Mesothelial cell of epicardium (in vitro differentiated cells): ENCODE results near the gene PKNOX2. TPM values are rescaled to one million over a fixed set of nuclear protein-coding genes. Genes with fewer than 3 reads are reported as not detected.

Source experiments
- DNase-seq, 2 experiments: peaks; one replicate each; pipeline ENCODE4 v3.0.0; 2021; ENCODE audit warnings: low spot score in 2 of 2; ENCODE audit not compliant: unreplicated experiment in 2 of 2
- H3K27ac Mint-ChIP-seq: 2 replicates; pipeline ENCODE4 v1.8.0; 2021; ENCODE audit warnings: mixed read lengths
- H3K27me3 Mint-ChIP-seq: 2 replicates; pipeline ENCODE4 v1.8.0; 2021; ENCODE audit warnings: low read depth, mixed read lengths
- H3K36me3 Mint-ChIP-seq: 2 replicates; pipeline ENCODE4 v1.8.0; 2021; ENCODE audit warnings: mixed read lengths
- H3K4me1 Mint-ChIP-seq: 2 replicates; pipeline ENCODE4 v1.8.0; 2021; ENCODE audit warnings: mixed read lengths
- H3K4me3 Mint-ChIP-seq: 2 replicates; pipeline ENCODE4 v1.8.0; 2021; ENCODE audit warnings: mild to moderate bottlenecking, moderate library complexity, mixed read lengths
- H3K9me3 Mint-ChIP-seq: 2 replicates; pipeline ENCODE4 v1.8.0; 2021; ENCODE audit warnings: mixed read lengths
- CTCF ChIP-seq: fragments of 200-600 bp; sonication (generic); IDR thresholded peaks from one replicate; pipeline ENCODE4 v1.5.0; 2021; ENCODE audit warnings: antibody characterized with exemption; ENCODE audit not compliant: unreplicated experiment
- total RNA-seq: library from RNA; stranded (reverse); gene quantifications from 3 replicates; pipeline ENCODE4 v1.2.1, GENCODE V29; 2021

PKNOX2 gene
- total RNA-seq, 1 donor from 2014 or later = 22.2 TPM

- no peak for DNase-seq
- no peak overlapping the region for H3K4me3 Mint-ChIP-seq
- no peak overlapping the region for H3K27ac Mint-ChIP-seq
- no peaks in the 10 kb centered on the region for H3K9me3 Mint-ChIP-seq
- H3K36me3 Mint-ChIP-seq = peaks cover 11% of the 10 kb centered on the region
- peaks cover 4% of the 10 kb centered on the region for H3K4me1 Mint-ChIP-seq
- no peaks in the 10 kb centered on the region for H3K27me3 Mint-ChIP-seq
- no peak for TF ChIP-seq CTCF
Observed at GRCh38 chr11:125364121-125364826, 199.7 kb downstream of the PKNOX2 start.

DNA sequence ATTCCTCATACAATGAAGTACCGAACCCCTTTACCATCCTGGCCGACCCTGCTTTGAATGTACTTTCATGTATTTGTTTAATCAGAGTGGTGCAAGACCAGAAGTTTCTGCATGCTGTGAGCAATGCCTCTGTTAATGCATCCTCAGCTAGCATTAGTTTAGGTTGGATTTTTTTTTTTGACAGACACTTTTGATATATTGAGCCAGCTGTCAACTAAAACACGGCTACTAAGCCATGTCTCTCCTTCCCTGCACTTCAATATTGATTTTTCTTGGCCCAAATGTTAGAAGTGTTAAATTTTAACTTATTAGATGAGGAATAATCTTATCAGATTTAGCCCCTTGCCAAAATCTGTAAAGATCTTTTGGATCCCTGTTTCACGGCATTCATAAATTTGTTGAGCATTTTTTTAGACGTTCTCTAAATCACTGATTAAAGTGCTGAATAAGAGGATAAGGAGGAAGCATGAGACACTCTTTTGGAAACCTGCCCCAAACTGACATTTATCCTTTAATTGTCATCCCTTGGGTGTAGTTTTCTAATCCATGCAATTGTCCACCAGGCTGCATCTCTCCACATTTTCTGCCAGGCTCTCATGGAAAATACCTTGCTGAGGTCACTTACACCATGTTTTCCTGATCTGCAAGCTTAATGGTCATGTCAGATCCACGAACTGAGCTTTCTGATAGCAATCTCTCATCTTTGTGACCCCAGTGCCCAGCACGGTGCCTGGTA is 200.8 kb downstream of the PKNOX2 start:
- H3K36me3 Mint-ChIP-seq = peaks cover 11% of the 10 kb centered on the region
- no peak for DNase-seq
- peaks cover 4% of the 10 kb centered on the region for H3K4me1 Mint-ChIP-seq
- H3K4me3 Mint-ChIP-seq = no peak overlapping the region
- H3K27me3 Mint-ChIP-seq = peaks cover under 1% of the 10 kb centered on the region
- no peaks in the 10 kb centered on the region for H3K9me3 Mint-ChIP-seq
- no peak for TF ChIP-seq CTCF
- H3K27ac Mint-ChIP-seq = no peak overlapping the region

GRCh38 chr11:125367710-125368109 is 203.2 kb downstream of the PKNOX2 start:
- Mint-ChIP-seq H3K27ac (no peak overlapping the region), H3K4me1 (peaks cover 26% of the 10 kb centered on the region), H3K36me3 (peaks cover 5% of the 10 kb centered on the region), H3K27me3 (peaks cover 5% of the 10 kb centered on the region), H3K4me3 (no peak overlapping the region), H3K9me3 (no peaks in the 10 kb centered on the region)
- DNase-seq = no peak
- TF ChIP-seq CTCF = no peak

GRCh38 chr11:125368757-125369156 is 204.2 kb downstream of the PKNOX2 start:
- Mint-ChIP-seq H3K9me3 (no peaks in the 10 kb centered on the region), H3K27me3 (peaks cover 5% of the 10 kb centered on the region), H3K4me1 (peaks cover 32% of the 10 kb centered on the region), H3K36me3 (peaks cover 5% of the 10 kb centered on the region), H3K4me3 (no peak overlapping the region), H3K27ac (no peak overlapping the region)
- no peak for DNase-seq
- TF ChIP-seq CTCF = no peak

- peaks cover 5% of the 10 kb centered on the region for H3K36me3 Mint-ChIP-seq
- H3K4me3 Mint-ChIP-seq = no peak overlapping the region
- TF ChIP-seq CTCF = no peak
- no peak overlapping the region for H3K27ac Mint-ChIP-seq
- DNase-seq = no peak
- peaks cover 5% of the 10 kb centered on the region for H3K27me3 Mint-ChIP-seq
- H3K4me1 Mint-ChIP-seq = peaks cover 31% of the 10 kb centered on the region
- no peaks in the 10 kb centered on the region for H3K9me3 Mint-ChIP-seq
Observed at GRCh38 chr11:125369808-125370207, 205.3 kb downstream of the PKNOX2 start.
